Measurements from ENCODE around the gene DTNB. TPM values are rescaled to one million over a fixed set of nuclear protein-coding genes. Genes with fewer than 3 reads are reported as not detected.

The DTNB gene
- total RNA-seq, 1 experiment from 2014 or later = 25.1 TPM

Other genes with a start within 250 kb of the DTNB start
- gene ASXL2, start 204.9 kb upstream of the DTNB start, total RNA-seq (2014; rRNA removed; shearing (Covaris generic)) = 24.5 and 26.7 TPM in 2 replicates

Data from SJCRH30 (cell line).